K562 (cell line): Measurements from ENCODE around the gene CNTF. TPM values are rescaled to one million over a fixed set of nuclear protein-coding genes. Genes with fewer than 3 reads are reported as not detected.
A peak's percentile ranks its signal among the peaks of the same experiment; 100 is the strongest.

Experiments
- ATAC-seq: fragments of 200-7000 bp; cut with Tn5 transposase; 3 replicates; pipeline ENCODE4 v1.9.1; 2020; ENCODE audit warnings: moderate library complexity
- BruUV-seq: library from RNA; stranded (reverse); fragments of 400-500 nt; replicated peaks from 2 replicates; lab custom pipeline; 2021; lab: Mats Ljungman, UMichigan
- CTCF ChIA-PET: fragments of 300-600 bp; formaldehyde crosslinking; extraction: SDS; loops from one replicate; lab custom pipeline; 2021; ENCODE audit warnings: low intra/inter-chr PET ratio; lab: Yijun Ruan, JAX
- POLR2A ChIA-PET: fragments of 300-600, 350-650 bp; sonication (Branson Sonifier 250); formaldehyde crosslinking; extraction: SDS; loops from one replicate; lab custom pipeline; 2021; ENCODE audit warnings: antibody characterized with exemption, inconsistent platforms; lab: Yijun Ruan, JAX
- DNase-seq, 4 experiments: peaks; one replicate each; pipeline versions ENCODE4 v3.0.0 to v3.0.0-alpha.2; 2011 to 2018; ENCODE audit warnings: low spot score in 3 of 4, mixed read lengths in 3 of 4; ENCODE audit errors: extremely low read depth in 1 of 4
- FAIRE-seq: peaks from 2 replicates; lab custom pipeline; 2011; peaks lifted over from hg19 to GRCh38; lab: Jason Lieb, UNC
- H2AFZ ChIP-seq: 2 replicates; pipeline ENCODE4 v1.6.0; 2011; ENCODE audit warnings: low read depth, low read length, control low read depth, inconsistent platforms
- H3K27ac ChIP-seq: fragments of 200-600 bp; 3 replicates; pipeline ENCODE4 v1.8.0; 2011; ENCODE audit warnings: low read depth, mild to moderate bottlenecking, control low read depth, inconsistent platforms, low read length, moderate library complexity, mixed read lengths; ENCODE audit errors: extremely low read depth
- H3K27me3 ChIP-seq, 2 experiments: fragments of 300-600 bp in 1 of 2; 2 replicates in 1 of 2; 3 replicates in 1 of 2; pipeline versions ENCODE4 v1.6.0 to v1.8.0; 2011; ENCODE audit warnings: inconsistent platforms in 2 of 2, low read length in 2 of 2, mild to moderate bottlenecking in 1 of 2, mixed read lengths in 1 of 2, moderate library complexity in 1 of 2; ENCODE audit not compliant: control insufficient read depth in 2 of 2, insufficient read depth in 2 of 2
- H3K36me3 ChIP-seq: fragments of 300-600 bp; 3 replicates; pipeline ENCODE4 v1.8.0; 2011; ENCODE audit warnings: mild to moderate bottlenecking, low read length, inconsistent platforms; ENCODE audit not compliant: control insufficient read depth, insufficient read depth
- H3K4me1 ChIP-seq, 2 experiments: fragments of 200-600 bp in 1 of 2; replicated peaks in 1 of 2; 2 replicates in 1 of 2; 3 replicates in 1 of 2; pipeline versions ENCODE4 v1.5.1 to v1.8.0; 2011; ENCODE audit warnings: inconsistent platforms in 2 of 2, low read length in 2 of 2, mild to moderate bottlenecking in 1 of 2, mixed read lengths in 1 of 2, moderate library complexity in 1 of 2; ENCODE audit not compliant: control insufficient read depth in 2 of 2, insufficient read depth in 2 of 2
- H3K4me2 ChIP-seq: 2 replicates; pipeline ENCODE4 v1.6.1; 2011; ENCODE audit warnings: low read length, control low read depth, inconsistent platforms, mixed read lengths; ENCODE audit not compliant: insufficient read depth
- H3K4me3 ChIP-seq: fragments of 200-600 bp; sonication (generic), shearing (Covaris generic); 2 replicates; pipeline ENCODE4 v1.5.1; 2016; ENCODE audit warnings: control low read depth, inconsistent platforms
- H3K79me2 ChIP-seq: fragments of 200-600 bp; 3 replicates; pipeline ENCODE4 v1.8.0; 2011; ENCODE audit warnings: low read length, inconsistent platforms; ENCODE audit not compliant: control insufficient read depth, insufficient read depth
- H3K9ac ChIP-seq, 2 experiments: 2 replicates each; pipeline versions ENCODE4 v1.6.0 to v1.6.1; 2011; ENCODE audit warnings: low read depth in 2 of 2, low read length in 2 of 2, control low read depth in 1 of 2, inconsistent platforms in 1 of 2, mild to moderate bottlenecking in 1 of 2, mixed read lengths in 1 of 2; ENCODE audit not compliant: insufficient read depth in 1 of 2
- H3K9me1 ChIP-seq: one replicate; pipeline ENCODE4 v1.6.0; 2011; ENCODE audit warnings: inconsistent platforms, mild to moderate bottlenecking, low read length, moderate library complexity; ENCODE audit not compliant: control insufficient read depth, insufficient read depth
- H3K9me3 ChIP-seq: replicated peaks from 2 replicates; pipeline ENCODE4 v1.5.1; 2011; ENCODE audit warnings: low read depth, low read length, inconsistent platforms; ENCODE audit not compliant: control insufficient read depth, insufficient read depth
- H4K20me1 ChIP-seq: replicated peaks from 2 replicates; pipeline ENCODE4 v1.6.1; 2011; ENCODE audit warnings: low read length, inconsistent platforms, mixed read lengths; ENCODE audit not compliant: control insufficient read depth, insufficient read depth
- CREB3L1 ChIP-seq: fragments of 450-650 bp; IDR thresholded peaks from 2 replicates; pipeline ENCODE4 v1.6.1; 2014; ENCODE audit warnings: low read depth, mild to moderate bottlenecking, moderate library complexity, borderline replicate concordance
- HNRNPL ChIP-seq: fragments of 200-400 bp; formaldehyde crosslinking; IDR thresholded peaks from 2 replicates; pipeline ENCODE4 v1.6.1; 2017; ENCODE audit warnings: low read depth, mild to moderate bottlenecking, low read length
- LEF1 ChIP-seq: fragments of 450-650 bp; IDR thresholded peaks from 2 replicates; pipeline ENCODE4 v1.6.1; 2016; ENCODE audit warnings: mild to moderate bottlenecking
- MAFF ChIP-seq: IDR thresholded peaks from 2 replicates; pipeline ENCODE4 v1.6.1; 2012; ENCODE audit warnings: low read length, improper control_type of control experiment
- MAFG ChIP-seq: fragments of 450-650 bp; conservative IDR thresholded peaks from 2 replicates; pipeline ENCODE4 v1.6.1; 2016; ENCODE audit warnings: missing genetic modification characterization, missing compliant biosample characterization
- MAFK ChIP-seq: IDR thresholded peaks from 2 replicates; pipeline ENCODE4 v1.6.1; 2011; ENCODE audit warnings: low read length, improper control_type of control experiment
- PML ChIP-seq: IDR thresholded peaks from 2 replicates; pipeline ENCODE4 v1.6.1; 2012; ENCODE audit warnings: low read length, inconsistent platforms
- THRA ChIP-seq: fragments of 450-650 bp; IDR thresholded peaks from 2 replicates; pipeline ENCODE4 v1.6.1; 2017; ENCODE audit warnings: mild to moderate bottlenecking, moderate library complexity
- TOE1 ChIP-seq, 2 experiments: fragments of 450-650 bp in 1 of 2; sonication (generic) in 1 of 2; formaldehyde crosslinking in 1 of 2; IDR thresholded peaks; 2 replicates each; pipeline versions ENCODE4 v1.7.1 to v1.8.0; 2016 to 2022; ENCODE audit warnings: borderline replicate concordance in 2 of 2, mild to moderate bottlenecking in 2 of 2, antibody characterized with exemption in 1 of 2, inconsistent platforms in 1 of 2, low read depth in 1 of 2, missing genetic modification reagents in 1 of 2, moderate library complexity in 1 of 2
- TSC22D4 ChIP-seq: fragments of 450-650 bp; IDR thresholded peaks from 2 replicates; pipeline ENCODE4 v1.6.1; 2016; ENCODE audit warnings: missing genetic modification characterization, missing biosample characterization, control low read depth
- ZNF586 ChIP-seq: fragments of 450-650 bp; formaldehyde crosslinking; conservative IDR thresholded peaks from 2 replicates; pipeline ENCODE4 v1.4.0; 2020; ENCODE audit warnings: mild to moderate bottlenecking, moderate library complexity
- ZNF589 ChIP-seq: fragments of 200-800 bp; sonication (Bioruptor generic); IDR thresholded peaks from 2 replicates; pipeline ENCODE4 v1.6.1; 2016; ENCODE audit warnings: low read depth, missing genetic modification characterization, missing compliant biosample characterization
- ZNF699 ChIP-seq: fragments of 250-450 bp; sonication (Bioruptor Pico); IDR thresholded peaks from 2 replicates; pipeline ENCODE4 v1.8.0; 2021; ENCODE audit warnings: mild to moderate bottlenecking, moderate library complexity; ENCODE audit not compliant: insufficient replicate concordance
- WGBS: fragments of 100-300 bp; shearing (Covaris generic); methylation state at CpG from one replicate; pipeline ENCODE4 v1.1.6; 2016; ENCODE audit warnings: low coverage, mixed read lengths; ENCODE audit not compliant: insufficient coverage; ENCODE audit errors: missing lambda C conversion rate; 5-methylcytosine and 5-hydroxymethylcytosine counted together
- in situ Hi-C: fragments of 300-500 bp; cut with MboI; formaldehyde crosslinking; loops from 4 replicates; pipeline ENCODE4 v1.15.0; 2018; ENCODE audit warnings: inconsistent platforms, mixed read lengths
- intact Hi-C: fragments of 100-400 bp; cut with micrococcal nuclease; formaldehyde crosslinking; loops from 2 replicates; pipeline ENCODE4 v1.14.2; 2022
- polyA plus RNA-seq, 8 experiments: library from polyadenylated mRNA; depleted of rRNA in 4 of 8; stranded (reverse) in 5 of 8; unstranded in 3 of 8; fragments of >200 nt; fragmentation: Nextera tagmentation in 2 of 8; fragmentation: Illumina TruSeq in 1 of 8; extraction: Ambion mirVana in 2 of 8; extraction: Trizol in 1 of 8; gene quantifications; 2 replicates each; pipeline versions ENCODE4 v1.2.1 to v1.2.3, GENCODE V29; 2011 to 2014; ENCODE audit warnings: inconsistent platforms in 1 of 8, missing spikeins in 1 of 8
- total RNA-seq, 7 experiments: library from RNA; depleted of rRNA in 6 of 7; stranded (reverse); fragments of >200 nt in 6 of 7; fragmentation: Illumina TruSeq in 2 of 7; extraction: Trizol in 2 of 7; gene quantifications; 2 replicates each; pipeline versions ENCODE4 v1.2.1 to v1.2.3, GENCODE V29; 2011 to 2021; ENCODE audit warnings: low replicate concordance in 1 of 7

Gene CNTF
- total and polyA plus RNA-seq, 9 of the 15 experiments (the other 6 are each of a cell fraction or from before 2014, with no cell fraction given), result 0.17 to 5.0 (median 2.3) TPM

DNA sequence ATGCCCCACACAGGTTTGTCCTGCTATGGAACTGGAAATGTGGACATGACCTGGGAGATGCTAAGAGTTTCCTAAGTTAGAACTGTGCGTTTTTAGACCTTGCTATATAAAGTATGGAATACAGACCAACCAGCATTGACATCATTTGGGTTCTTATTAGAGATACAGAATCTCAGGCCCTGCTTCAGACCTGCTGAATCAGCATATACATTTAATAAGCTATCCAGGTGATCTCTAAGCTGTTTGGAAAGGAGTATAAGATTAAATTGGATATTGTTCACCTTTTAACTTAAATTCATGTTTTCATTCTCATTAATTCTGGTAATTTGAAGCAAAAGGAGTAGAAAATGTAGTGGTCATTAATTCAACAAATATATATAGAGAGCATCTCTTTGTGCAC lies 6.9 kb upstream of the CNTF start (continued):
- no peak for TF ChIP-seq ZNF589
- no peak for TF ChIP-seq LEF1
- TF ChIP-seq MAFG (tag), result peak; percentile 76
- no peak for TF ChIP-seq PML
- peak; percentile 75 for TF ChIP-seq MAFK
- peak; percentile 77 for TF ChIP-seq MAFF

DNA sequence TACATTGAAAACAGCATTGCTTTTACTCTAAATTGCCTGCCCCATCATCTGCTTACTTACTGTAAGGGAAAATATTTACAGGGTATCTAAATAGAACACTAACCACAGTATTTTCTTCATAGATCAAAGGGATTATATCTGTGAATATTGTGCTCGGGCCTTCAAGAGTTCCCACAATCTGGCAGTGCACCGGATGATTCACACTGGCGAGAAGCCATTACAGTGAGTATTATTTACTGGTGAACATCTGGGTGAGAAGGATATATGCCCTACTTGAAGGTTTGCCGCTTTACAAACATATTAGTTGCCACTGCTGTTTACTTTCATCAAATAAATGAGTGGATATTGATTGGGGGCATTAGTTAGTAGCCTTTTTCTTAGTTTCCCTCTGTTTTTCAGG lies 5.9 kb upstream of the CNTF start:
- in situ Hi-C loops, result no loop called here
- H3K9me3 ChIP-seq, result no peaks in the 10 kb centered on the region
- intact Hi-C loops, result no loop called here
- CTCF ChIA-PET, result no interaction called here
- H3K9me1 ChIP-seq, result no peaks in the 10 kb centered on the region
- ATAC-seq, result no peak
- BruUV-seq, result no TSS peak
- H3K79me2 ChIP-seq, result peaks cover 6% of the 10 kb centered on the region; the same call in 2 of the 3 replicates
- H3K27me3 ChIP-seq, result no peaks in the 10 kb centered on the region
- H3K27ac ChIP-seq, result no peak overlapping the region
- FAIRE-seq, result no peak
- no peak for DNase-seq
- no peaks in the 10 kb centered on the region for H3K4me1 ChIP-seq
- no peak overlapping the region for H3K4me3 ChIP-seq
- TF ChIP-seq CREB3L1 (no peak), HNRNPL (no peak), THRA (no peak), TSC22D4 (tag) (no peak), ZNF699 (CRISPR knock-in tag) (no peak), TOE1 (IDR thresholded peaks at IDR 0.05; ENCODE audit: borderline replicate concordance) (no peak), TOE1 (CRISPR knock-in tag; IDR thresholded peaks at IDR 0.05; ENCODE audit: borderline replicate concordance, low read depth) (no peak), ZNF586 (no peak)
- H3K4me2 ChIP-seq, result no peak overlapping the region
- H3K36me3 ChIP-seq, result peaks cover 98% of the 10 kb centered on the region
- no peak overlapping the region for H3K9ac ChIP-seq
- WGBS, result 80% methylated on average over 4 of the region's 4 CpGs
- POLR2A ChIA-PET, result no interaction called here
- H4K20me1 ChIP-seq, result no peaks in the 10 kb centered on the region
- no peak overlapping the region for H2AFZ ChIP-seq
